GM10266 (cell line): ENCODE data around the gene CIT.
A peak's percentile ranks its signal among the peaks of the same experiment; 100 is the strongest.

Source experiments
- DNase-seq: peaks from one replicate; pipeline ENCODE4 v3.0.0; 2012; ENCODE audit errors: extremely low spot score
- TF ChIP-seq, protein P1 (sequence below): IDR thresholded peaks from 2 replicates; pipeline ENCODE4 v1.5.1; 2012; ENCODE audit warnings: mild to moderate bottlenecking, low read depth; ENCODE audit not compliant: control insufficient read depth, insufficient read depth; ENCODE audit errors: missing control alignments

The CIT gene

DNA sequence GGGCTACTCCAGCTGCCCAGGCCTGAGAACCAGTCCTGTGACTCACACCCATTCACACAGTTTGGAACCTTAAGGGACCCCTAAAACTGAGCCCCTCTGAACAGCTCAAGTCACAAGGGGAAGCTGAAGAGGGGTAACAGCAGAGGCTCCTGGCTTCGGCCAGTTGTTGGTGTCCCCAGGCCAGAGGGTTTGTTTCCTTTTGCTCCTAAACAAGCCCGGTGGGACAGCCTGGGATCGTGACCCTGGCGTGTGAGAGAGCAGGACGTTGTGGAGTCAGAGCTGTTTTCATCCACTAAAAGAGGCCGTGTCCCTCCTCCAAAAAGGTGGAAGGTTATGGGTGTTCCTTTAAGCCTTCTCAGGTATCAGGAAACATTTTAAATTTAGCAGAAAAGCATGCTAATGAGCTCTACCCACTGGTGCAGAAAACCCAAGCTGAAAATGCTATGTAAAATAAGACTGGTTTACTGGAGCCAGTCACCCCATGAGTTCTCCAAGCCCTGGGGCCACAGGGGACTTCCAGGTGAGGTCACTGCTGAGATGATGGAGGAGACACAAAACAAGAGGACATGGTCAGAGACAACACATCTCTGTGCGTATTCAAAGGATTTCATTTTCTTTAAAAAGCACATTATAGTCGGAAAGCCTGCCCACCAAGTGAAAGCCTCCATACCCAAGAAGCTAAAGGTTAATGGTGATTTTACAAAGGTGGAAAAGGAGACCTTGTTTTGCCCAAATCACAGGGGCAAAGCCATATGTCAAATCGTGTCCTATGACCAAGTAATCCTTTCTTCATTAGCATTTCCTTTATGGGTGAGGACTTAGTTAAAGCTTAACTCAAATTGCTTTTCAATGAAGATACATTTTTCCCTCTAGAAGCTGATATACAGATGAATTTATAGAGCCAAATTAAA is 195.1 kb downstream of the CIT start:
- TF ChIP-seq, protein P1, sequence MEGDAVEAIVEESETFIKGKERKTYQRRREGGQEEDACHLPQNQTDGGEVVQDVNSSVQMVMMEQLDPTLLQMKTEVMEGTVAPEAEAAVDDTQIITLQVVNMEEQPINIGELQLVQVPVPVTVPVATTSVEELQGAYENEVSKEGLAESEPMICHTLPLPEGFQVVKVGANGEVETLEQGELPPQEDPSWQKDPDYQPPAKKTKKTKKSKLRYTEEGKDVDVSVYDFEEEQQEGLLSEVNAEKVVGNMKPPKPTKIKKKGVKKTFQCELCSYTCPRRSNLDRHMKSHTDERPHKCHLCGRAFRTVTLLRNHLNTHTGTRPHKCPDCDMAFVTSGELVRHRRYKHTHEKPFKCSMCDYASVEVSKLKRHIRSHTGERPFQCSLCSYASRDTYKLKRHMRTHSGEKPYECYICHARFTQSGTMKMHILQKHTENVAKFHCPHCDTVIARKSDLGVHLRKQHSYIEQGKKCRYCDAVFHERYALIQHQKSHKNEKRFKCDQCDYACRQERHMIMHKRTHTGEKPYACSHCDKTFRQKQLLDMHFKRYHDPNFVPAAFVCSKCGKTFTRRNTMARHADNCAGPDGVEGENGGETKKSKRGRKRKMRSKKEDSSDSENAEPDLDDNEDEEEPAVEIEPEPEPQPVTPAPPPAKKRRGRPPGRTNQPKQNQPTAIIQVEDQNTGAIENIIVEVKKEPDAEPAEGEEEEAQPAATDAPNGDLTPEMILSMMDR = no peak
- DNase-seq = peak; percentile 49

DNA sequence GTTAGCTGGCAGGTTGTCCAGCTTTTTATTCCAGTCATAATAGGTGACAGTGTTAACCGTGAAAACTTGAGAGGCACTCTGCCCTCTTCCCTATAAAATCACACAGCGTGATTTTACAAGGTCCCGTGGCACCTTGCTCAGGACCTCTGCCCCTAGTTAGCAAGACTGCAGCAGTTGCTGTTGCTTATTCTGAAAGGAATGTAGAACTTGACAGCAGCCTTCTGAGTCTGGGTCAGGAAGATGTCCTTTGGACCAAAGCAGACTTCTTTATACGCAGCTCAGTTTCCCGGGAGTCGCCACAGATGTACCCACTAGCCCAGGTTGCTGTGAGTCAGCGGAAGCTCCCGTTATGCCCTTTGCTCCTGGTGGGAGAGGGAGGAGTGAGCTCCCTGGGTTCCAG is 196.0 kb downstream of the CIT start:
- TF ChIP-seq, protein P1 = no peak

DNA sequence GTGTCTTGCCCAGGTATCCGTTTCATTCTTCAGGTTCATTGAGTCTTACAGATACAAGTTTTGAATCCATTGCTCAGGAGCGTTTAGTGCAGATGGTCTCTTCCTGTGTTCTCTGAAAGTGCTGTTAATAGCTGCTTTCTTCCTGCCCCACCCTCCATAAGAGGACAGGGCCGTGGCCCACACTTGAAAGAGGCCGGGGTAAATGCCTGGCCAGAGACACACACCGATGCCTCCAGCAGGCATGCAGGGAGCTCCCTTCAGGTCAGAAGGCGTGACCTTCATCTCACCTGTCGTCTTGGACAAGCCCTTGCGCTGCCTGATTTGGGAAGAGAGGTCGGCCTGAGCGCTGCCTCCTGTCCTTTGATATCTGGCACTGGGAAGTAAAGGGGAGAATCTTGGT is 197.6 kb downstream of the CIT start:
- TF ChIP-seq, protein P1 = no peak
- DNase-seq = no peak

More for the DNA sequence above, 196.0 kb downstream of the CIT start:
- no peak for DNase-seq

DNA sequence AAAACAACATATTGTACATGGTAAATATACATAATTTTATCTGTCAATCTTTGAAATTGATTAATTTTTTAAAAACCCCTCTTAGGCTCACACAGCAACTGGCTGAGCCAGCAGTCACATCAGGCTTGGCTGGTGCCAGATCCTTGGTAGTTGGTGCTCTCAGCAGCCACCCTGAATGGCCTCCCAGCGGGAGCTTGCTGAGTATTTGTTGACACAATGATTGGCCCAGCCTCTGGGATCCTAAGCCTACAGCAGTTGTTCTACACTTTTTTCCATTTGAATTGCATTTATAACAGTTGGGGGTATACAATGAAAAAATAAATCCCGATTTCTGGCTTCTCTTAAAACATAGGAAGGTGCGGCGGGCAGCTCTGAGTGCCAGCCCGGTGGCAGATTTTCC is 198.0 kb downstream of the CIT start:
- TF ChIP-seq, protein P1 = no peak
- DNase-seq = no peak

DNA sequence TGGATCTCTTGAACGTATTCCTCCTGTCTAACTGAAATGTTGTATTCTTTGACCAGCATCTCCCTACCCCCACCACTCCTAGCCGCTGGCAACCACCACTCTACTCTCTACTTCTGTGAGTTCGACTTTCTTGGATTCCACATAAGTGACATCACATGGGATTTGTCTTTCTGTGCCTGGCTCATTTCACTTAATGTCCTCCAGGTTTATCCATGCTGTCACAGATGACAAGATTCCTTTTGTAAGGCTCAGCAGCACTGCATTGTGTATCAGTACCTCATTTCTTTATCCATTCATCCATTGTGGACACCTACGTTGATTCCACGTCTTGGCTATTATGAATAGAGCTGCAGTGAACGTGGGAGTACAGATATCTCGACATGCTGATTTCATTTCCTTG is 198.7 kb downstream of the CIT start:
- no peak for DNase-seq
- TF ChIP-seq, protein P1 = no peak

DNA sequence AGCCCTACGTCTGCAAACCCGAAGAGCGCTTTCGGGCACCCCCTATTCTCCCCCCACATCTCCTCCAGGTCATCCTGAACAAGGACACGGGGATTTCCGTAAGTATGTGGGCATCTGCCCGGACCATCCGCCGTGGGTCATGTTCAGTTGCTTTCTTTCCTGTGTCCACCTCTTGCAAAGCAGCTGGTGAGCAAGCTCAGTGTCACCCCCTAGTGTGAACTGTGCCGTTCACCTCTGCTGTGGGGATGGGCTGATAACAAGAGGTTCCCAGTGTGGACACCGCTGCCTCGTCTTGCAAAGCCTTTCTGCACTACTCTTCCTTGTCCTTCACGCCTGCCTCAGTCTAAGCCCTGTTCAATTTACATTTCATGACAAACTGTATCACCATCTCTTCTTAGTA is 200.5 kb downstream of the CIT start:
- TF ChIP-seq, protein P1 = peak; percentile 6
- no peak for DNase-seq

DNA sequence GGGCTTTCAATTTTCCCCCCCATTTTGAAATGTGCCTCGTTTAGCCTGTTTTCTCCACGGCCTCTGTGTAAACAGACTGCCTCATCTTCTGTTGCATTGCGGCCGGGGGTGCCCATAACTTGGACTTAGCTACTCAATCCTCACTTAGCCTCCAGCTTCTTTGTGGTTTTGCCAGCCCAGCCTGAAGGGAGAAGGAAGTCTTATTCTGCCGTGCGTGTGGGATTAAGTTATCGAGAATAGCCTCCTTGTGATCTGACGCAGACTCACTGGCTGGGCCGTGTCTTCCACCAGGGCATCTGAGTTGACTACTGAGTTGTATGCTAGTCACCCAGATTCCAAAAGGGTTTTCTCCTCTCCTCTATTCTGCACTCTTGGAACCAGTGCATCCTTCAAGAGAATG is 201.1 kb downstream of the CIT start:
- DNase-seq = no peak

More for the DNA sequence above, 201.1 kb downstream of the CIT start:
- TF ChIP-seq, protein P1 = no peak
